ENCODE results near the gene EDN1.

GRCh38 chr6:12313306-12313991, 23.3 kb downstream of the EDN1 start:
- TF ChIP-seq CTCF (IDR thresholded peaks at IDR 0.05; ENCODE audit: borderline replicate concordance, extremely low read depth, low read length, poor library complexity, severe bottlenecking): no peak
- TF ChIP-seq EZH2 (IDR thresholded peaks at IDR 0.05; ENCODE audit: borderline replicate concordance, low read depth, low read length, severe bottlenecking): no peak

Data from DND-41 (cell line).